OCI-LY1 (cell line): Measurements from ENCODE around the gene LAMA4.

Experiments
- EZH2 ChIP-seq: fragments of 200-600 bp; sonication (generic), shearing (Covaris generic); IDR thresholded peaks from 2 replicates; pipeline ENCODE4 v1.8.0; 2017; ENCODE audit warnings: borderline replicate concordance, mixed run types, mild to moderate bottlenecking, antibody characterized with exemption, low read length, moderate library complexity, mixed read lengths
- TF ChIP-seq, protein P1 (sequence below): fragments of 200-600 bp; sonication (generic), shearing (Covaris generic); IDR thresholded peaks from 2 replicates; pipeline ENCODE4 v1.5.1; 2017; ENCODE audit warnings: mild to moderate bottlenecking, antibody characterized with exemption, low read length, moderate library complexity, mixed read lengths

DNA sequence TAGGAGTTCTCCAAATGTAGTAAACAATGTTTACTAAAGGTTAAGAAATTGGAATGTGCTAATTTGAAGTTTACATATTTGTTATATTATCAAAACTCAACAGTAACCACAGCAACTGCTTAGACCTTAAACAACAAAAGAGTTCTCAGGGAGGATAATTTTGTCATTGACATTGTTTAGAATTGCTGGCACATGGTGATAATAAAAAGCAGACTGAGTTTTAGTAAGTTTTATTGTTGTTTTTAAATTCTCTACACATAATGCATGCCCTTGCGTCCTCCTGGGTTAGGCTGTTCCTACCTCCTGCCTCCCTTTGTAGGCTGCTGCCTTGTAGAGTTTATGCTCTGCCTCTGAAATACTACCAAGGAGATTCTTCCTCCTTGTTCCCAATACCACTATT lies 28.7 kb downstream of the LAMA4 start:
- TF ChIP-seq EZH2 = no peak
- TF ChIP-seq, protein P1, sequence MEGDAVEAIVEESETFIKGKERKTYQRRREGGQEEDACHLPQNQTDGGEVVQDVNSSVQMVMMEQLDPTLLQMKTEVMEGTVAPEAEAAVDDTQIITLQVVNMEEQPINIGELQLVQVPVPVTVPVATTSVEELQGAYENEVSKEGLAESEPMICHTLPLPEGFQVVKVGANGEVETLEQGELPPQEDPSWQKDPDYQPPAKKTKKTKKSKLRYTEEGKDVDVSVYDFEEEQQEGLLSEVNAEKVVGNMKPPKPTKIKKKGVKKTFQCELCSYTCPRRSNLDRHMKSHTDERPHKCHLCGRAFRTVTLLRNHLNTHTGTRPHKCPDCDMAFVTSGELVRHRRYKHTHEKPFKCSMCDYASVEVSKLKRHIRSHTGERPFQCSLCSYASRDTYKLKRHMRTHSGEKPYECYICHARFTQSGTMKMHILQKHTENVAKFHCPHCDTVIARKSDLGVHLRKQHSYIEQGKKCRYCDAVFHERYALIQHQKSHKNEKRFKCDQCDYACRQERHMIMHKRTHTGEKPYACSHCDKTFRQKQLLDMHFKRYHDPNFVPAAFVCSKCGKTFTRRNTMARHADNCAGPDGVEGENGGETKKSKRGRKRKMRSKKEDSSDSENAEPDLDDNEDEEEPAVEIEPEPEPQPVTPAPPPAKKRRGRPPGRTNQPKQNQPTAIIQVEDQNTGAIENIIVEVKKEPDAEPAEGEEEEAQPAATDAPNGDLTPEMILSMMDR = no peak
